Lower leg skin (tissue), 3 donors: ENCODE data around the gene SLC22A14.

Experiments
- POLR2A ChIP-seq, 2 donors: fragments of 450-650 bp; IDR thresholded peaks; one replicate each; pipeline ENCODE4 v1.6.1; 2016 to 2017; ENCODE audit warnings: antibody characterized with exemption in 2 of 2, mild to moderate bottlenecking in 1 of 2, moderate library complexity in 1 of 2
- TF ChIP-seq, protein P1 (sequence below), 3 donors: fragments of 450-650 bp; IDR thresholded peaks; one replicate each; pipeline ENCODE4 v1.5.1; 2016; ENCODE audit warnings: antibody characterized with exemption in 3 of 3, mild to moderate bottlenecking in 3 of 3, moderate library complexity in 2 of 3

DNA sequence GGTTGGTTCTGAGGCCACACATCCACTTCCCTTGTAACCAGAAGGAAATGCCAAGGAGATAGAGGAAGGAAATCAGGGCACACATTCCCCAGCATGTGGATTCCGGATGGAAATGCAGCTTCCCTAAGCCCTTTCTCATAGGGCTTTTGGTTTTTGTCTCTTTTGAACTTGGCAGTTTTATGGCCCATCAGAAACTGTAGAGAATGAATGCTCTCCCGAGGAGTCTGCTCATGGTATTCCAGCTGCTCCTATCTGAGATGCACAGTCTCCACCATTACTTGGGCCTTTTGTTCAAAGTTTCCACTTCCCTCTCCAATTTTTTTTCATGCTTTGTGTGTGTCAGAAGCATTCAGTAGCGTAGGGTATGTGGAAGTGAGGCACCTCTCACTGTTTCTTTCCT is 85.7 kb downstream of the SLC22A14 start:
- TF ChIP-seq, protein P1, sequence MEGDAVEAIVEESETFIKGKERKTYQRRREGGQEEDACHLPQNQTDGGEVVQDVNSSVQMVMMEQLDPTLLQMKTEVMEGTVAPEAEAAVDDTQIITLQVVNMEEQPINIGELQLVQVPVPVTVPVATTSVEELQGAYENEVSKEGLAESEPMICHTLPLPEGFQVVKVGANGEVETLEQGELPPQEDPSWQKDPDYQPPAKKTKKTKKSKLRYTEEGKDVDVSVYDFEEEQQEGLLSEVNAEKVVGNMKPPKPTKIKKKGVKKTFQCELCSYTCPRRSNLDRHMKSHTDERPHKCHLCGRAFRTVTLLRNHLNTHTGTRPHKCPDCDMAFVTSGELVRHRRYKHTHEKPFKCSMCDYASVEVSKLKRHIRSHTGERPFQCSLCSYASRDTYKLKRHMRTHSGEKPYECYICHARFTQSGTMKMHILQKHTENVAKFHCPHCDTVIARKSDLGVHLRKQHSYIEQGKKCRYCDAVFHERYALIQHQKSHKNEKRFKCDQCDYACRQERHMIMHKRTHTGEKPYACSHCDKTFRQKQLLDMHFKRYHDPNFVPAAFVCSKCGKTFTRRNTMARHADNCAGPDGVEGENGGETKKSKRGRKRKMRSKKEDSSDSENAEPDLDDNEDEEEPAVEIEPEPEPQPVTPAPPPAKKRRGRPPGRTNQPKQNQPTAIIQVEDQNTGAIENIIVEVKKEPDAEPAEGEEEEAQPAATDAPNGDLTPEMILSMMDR (IDR thresholded peaks at IDR 0.05), result no peak
- TF ChIP-seq POLR2A (IDR thresholded peaks at IDR 0.05), result no peak
